Measurements from ENCODE around the gene IL16. TPM values are rescaled to one million over a fixed set of nuclear protein-coding genes. Genes with fewer than 3 reads are reported as not detected.
A peak's percentile ranks its signal among the peaks of the same experiment; 100 is the strongest.

The IL16 gene
- polyA plus RNA-seq, 1 donor: 6.6 TPM

- no peak for DNase-seq (ENCODE audit: low read depth)
Observed at GRCh38 chr15:81274255-81274654, 77.6 kb downstream of the IL16 start.

GRCh38 chr15:81274931-81275707 is 78.4 kb downstream of the IL16 start:
- peak; percentile 77 for DNase-seq (ENCODE audit: low read depth)

- no peak for DNase-seq (ENCODE audit: low read depth)
Observed at GRCh38 chr15:81275711-81276392, 79.2 kb downstream of the IL16 start.

GRCh38 chr15:81276967-81277366 is 80.3 kb downstream of the IL16 start:
- no peak for DNase-seq (ENCODE audit: low read depth)

GRCh38 chr15:81277851-81278250 is 81.2 kb downstream of the IL16 start:
- DNase-seq (ENCODE audit: low read depth): no peak

- DNase-seq (ENCODE audit: low read depth): no peak
Observed at GRCh38 chr15:81278306-81279029, 81.8 kb downstream of the IL16 start.

- no peak for DNase-seq (ENCODE audit: low read depth)
Observed at GRCh38 chr15:81279621-81280485, 83.2 kb downstream of the IL16 start.

GRCh38 chr15:81280696-81281455 is 84.2 kb downstream of the IL16 start:
- DNase-seq (ENCODE audit: low read depth): no peak

GRCh38 chr15:81281456-81281735 is 84.7 kb downstream of the IL16 start:
- no peak for DNase-seq (ENCODE audit: low read depth)

- DNase-seq (ENCODE audit: low read depth): no peak
Observed at GRCh38 chr15:81281766-81282605, 85.3 kb downstream of the IL16 start.

- no peak for DNase-seq (ENCODE audit: low read depth)
Observed at GRCh38 chr15:81282606-81282895, 85.9 kb downstream of the IL16 start.

- no peak for DNase-seq (ENCODE audit: low read depth)
Observed at GRCh38 chr15:81282911-81283310, 86.2 kb downstream of the IL16 start.

GRCh38 chr15:81284256-81285031 is 87.8 kb downstream of the IL16 start:
- no peak for DNase-seq (ENCODE audit: low read depth)

GRCh38 chr15:81285461-81285860 is 88.8 kb downstream of the IL16 start:
- no peak for DNase-seq (ENCODE audit: low read depth)

- no peak for DNase-seq (ENCODE audit: low read depth)
Observed at GRCh38 chr15:81286621-81287121, 90.0 kb downstream of the IL16 start.

GRCh38 chr15:81288040-81288439 is 91.4 kb downstream of the IL16 start:
- DNase-seq (ENCODE audit: low read depth): no peak

- DNase-seq (ENCODE audit: low read depth): no peak
Observed at GRCh38 chr15:81288616-81289015, 91.9 kb downstream of the IL16 start.

GRCh38 chr15:81289910-81290309 is 93.2 kb downstream of the IL16 start:
- DNase-seq (ENCODE audit: low read depth): no peak

- no peak for DNase-seq (ENCODE audit: low read depth)
Observed at GRCh38 chr15:81291916-81292522, 95.3 kb downstream of the IL16 start.
